Measurements from ENCODE around the gene CDK6.

- TF ChIP-seq, protein P1, sequence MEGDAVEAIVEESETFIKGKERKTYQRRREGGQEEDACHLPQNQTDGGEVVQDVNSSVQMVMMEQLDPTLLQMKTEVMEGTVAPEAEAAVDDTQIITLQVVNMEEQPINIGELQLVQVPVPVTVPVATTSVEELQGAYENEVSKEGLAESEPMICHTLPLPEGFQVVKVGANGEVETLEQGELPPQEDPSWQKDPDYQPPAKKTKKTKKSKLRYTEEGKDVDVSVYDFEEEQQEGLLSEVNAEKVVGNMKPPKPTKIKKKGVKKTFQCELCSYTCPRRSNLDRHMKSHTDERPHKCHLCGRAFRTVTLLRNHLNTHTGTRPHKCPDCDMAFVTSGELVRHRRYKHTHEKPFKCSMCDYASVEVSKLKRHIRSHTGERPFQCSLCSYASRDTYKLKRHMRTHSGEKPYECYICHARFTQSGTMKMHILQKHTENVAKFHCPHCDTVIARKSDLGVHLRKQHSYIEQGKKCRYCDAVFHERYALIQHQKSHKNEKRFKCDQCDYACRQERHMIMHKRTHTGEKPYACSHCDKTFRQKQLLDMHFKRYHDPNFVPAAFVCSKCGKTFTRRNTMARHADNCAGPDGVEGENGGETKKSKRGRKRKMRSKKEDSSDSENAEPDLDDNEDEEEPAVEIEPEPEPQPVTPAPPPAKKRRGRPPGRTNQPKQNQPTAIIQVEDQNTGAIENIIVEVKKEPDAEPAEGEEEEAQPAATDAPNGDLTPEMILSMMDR (IDR thresholded peaks at IDR 0.05; ENCODE audit: borderline replicate concordance, extremely low read depth, low read length, poor library complexity, severe bottlenecking) = no peak
- TF ChIP-seq EZH2 (IDR thresholded peaks at IDR 0.05; ENCODE audit: borderline replicate concordance, low read depth, low read length, severe bottlenecking) = no peak
Observed at GRCh38 chr7:92826258-92826938, 10.0 kb downstream of the CDK6 start.
